Fibroblast of gingiva (primary cell): ENCODE data around the gene STUB1.
A peak's percentile ranks its signal among the peaks of the same experiment; 100 is the strongest.

Experiments
- DNase-seq: peaks from one replicate; pipeline ENCODE4 v3.0.0-alpha.2; 2011; ENCODE audit warnings: low read depth

The STUB1 gene

DNA sequence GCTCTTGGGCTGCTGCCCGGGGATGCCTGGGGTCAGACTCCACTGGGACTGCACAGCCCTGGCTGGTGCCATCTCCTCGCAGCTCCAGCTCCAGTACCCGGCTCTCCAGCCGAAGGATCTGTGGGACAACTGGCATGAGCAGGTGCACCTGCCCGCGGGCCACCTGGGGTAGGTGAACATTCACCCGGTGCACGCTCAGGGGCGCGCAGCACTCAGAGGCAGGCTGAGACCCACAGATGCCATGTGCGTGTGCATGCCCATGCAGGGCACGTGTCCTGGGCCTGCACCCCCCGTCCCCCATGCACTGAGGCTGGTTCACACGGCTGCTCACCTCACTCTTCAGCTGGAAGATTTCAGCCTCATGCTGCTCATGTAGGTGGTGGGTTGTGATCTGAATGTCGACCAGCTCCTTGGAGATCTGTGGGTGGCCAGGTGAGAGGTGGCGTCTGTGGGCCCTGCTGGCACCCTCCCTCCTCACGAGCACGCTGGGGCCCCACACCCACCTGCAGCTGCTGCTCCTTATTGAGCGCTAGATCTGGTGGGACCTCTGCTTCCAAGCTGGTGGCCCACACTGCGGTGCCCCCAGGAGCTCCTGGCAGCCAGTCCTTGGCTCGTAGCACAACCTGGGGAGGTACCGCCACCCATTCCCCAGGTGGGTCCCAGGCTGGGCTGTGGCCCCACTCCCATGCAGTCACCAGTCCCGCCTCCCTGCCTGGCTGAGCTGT is 45.4 kb downstream of the STUB1 start:
- DNase-seq: no peak

- DNase-seq: no peak
Observed at GRCh38 chr16:726188-726437, 45.9 kb downstream of the STUB1 start.

DNA sequence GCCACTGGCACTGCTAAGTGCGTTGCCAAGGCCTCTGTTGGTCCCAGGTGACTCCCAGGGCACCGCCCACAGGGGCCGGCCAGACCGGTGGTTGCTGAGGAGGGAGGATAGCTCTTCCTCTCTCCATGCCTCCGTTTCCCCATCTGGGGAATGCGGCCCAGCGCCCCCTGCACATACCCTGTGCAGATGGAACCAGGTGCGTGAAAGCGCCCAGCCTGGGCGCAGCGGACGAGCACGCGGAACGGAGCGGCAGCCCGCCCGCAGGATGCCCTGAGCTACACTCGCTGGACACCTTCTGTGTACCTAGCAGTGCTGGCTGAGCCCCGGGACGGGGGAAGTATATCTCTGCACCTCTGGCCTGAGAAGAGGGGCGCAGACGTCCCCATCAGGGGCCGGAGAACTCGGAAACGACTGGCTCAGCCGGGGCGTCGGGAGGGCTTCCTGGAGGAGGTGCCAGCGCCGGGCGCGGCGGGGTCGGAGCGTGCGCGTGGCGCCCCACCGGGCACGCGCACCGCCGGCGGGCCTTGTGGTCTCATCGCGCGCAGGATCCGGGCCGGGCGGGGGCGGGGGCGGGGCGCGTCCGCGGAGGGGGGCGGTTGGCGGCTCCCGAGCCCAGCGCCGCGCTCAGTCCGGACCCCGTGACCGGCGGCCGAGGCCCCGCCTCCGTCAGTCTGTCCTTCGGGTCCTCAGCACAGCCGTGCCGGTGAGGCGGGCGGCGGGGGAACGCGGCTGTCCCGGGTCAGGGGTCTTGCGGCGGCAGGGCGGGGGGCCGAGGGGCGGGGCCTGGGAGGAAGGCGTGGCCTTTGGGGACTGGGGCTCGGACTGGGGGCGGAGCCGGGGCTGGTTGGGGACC is 46.5 kb downstream of the STUB1 start, which contains the start of the genes CCDC78 and HAGHL:
CCDC78 (minus strand) TSS at position 6 of the 853 bp plus-strand sequence. CDS start 76 bp downstream, outside the sequence.
HAGHL (plus strand) TSS at position 669 of the 853 bp plus-strand sequence. CDS start 404 bp downstream, outside the sequence.
- peak; percentile 56 for DNase-seq

DNA sequence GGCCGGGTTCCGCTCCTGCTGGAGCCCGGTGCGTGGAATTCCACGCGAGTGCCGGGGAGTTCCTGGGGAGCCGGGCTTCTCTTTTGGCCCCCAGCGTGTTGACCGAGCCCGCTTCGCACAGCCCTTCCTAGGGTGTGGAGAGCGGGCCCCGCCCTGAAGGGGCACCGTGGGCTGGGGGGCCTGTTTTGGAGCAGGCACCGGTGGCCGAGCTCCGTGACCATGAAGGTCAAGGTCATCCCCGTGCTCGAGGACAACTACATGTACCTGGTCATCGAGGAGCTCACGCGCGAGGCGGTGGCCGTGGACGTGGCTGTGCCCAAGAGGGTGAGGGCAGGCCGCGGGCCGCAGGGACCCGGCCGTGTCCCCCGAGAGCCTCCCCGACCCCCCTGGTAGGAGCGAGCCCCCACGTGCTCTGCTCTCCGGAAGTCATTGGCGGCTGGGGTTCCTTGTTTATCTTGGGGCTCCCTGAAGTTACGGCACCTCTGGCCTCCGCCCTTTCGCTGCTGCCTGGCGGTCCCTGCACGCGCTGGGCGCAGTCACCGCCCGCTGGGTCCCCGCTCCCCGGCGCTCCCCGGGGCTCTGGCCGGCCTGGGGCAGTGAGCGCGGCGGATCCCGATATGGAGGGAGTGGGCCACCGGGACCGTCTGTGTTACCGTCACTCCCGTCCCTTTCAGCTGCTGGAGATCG is 47.2 kb downstream of the STUB1 start:
- DNase-seq: no peak

DNA sequence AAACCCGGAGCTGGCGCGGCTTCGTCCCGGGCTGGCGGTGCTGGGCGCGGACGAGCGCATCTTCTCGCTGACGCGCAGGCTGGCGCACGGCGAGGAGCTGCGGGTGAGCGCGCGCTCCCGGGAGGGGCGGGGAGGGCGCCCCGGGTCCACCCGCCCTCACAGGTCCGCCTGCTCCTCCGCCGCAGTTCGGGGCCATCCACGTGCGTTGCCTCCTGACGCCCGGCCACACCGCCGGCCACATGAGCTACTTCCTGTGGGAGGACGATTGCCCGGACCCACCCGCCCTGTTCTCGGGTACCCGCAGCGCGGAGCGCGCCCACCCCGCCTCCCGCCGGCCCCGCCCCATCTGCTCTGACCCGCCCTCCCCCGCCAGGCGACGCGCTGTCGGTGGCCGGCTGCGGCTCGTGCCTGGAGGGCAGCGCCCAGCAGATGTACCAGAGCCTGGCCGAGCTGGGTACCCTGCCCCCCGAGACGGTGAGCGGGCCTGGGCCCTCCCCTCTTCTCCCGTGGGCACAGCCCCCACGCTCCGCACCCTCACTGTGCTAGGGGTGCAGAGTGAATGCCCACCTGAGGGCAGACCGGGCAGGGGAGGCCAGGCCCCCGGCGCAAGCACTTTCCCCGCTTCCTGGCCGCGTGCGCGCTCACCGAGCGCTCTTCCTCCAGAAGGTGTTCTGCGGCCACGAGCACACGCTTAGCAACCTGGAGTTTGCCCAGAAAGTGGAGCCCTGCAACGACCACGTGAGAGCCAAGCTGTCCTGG is 48.1 kb downstream of the STUB1 start:
- peak; percentile 86 for DNase-seq

DNA sequence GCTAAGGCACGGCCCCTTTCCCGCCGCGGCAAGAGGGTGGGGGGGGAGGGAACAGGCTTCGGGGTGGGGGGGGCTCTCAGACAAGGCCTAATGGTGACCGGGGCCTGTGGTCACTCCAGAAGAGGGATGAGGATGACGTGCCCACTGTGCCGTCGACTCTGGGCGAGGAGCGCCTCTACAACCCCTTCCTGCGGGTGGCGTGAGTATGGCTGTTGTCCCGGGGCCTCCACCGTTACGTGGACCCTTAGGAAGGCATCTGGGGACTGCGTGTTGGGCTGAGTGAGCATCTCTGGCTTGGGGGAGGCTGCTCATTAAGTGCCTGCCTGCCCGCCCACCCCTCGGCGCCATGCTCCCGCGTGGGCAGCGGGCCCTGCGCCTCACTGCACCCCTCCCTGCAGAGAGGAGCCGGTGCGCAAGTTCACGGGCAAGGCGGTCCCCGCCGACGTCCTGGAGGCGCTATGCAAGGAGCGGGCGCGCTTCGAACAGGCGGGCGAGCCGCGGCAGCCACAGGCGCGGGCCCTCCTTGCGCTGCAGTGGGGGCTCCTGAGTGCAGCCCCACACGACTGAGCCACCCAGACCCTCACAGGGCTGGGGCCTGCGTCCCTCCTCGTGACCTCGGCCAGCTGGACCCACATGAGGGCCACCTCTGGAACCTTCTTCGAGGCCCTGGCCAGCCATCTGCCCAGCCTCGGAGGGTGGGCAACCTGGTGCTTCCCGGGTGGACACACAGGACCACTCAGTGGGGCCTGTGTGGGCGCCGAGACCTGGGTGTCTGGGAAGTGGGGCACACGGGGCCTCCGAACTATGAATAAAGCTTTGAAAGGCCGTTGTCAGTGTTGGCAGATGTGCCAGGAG is 48.9 kb downstream of the STUB1 start:
- no peak for DNase-seq

DNA sequence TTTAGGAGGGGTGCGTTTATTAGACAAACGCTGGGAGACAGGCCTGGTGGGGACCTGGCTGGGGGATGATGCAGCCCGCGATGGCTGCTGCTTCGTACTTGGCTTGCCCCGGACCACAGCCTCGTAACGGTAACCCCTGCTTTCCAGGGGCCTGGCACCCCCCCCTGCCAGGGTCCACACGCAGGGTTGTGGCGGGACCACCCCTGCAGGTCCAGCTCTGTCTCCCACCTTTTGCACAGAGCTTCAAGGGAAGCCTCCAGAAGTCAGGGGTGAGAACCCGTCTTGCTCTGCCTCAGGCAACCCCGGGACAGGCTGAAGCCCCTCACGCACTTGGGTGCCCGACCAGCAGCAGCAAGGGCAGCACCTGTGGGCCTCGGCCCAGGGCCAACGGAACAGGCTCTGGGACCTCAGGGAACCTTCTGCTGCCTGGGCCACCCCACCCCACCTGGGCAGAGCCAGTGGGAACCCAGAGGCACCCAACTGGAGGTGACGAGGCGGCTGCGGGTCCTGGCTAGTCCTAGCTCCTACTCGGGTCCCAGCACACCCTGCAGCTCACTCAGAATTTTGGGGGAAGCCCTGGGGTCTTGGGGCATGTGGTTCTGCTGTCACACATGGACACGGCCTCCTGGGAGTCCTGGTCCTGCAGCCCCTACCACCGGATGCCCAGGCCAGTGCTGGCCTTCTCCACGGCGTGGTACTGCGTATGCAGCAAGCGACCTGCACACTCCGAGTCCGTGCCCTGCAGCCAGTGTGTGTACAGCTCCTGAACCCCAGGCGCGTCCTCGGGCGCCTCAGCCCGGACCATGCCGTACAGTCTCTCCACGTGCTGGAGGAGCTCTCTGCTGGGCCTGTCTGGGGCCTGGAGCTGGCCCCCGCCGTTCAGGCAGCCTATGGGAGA is 49.8 kb downstream of the STUB1 start:
- no peak for DNase-seq

- no peak for DNase-seq
Observed at GRCh38 chr16:730666-731509, 50.7 kb downstream of the STUB1 start.

- DNase-seq: no peak
Observed at GRCh38 chr16:732332-732731, 52.1 kb downstream of the STUB1 start.
